ENCODE results near the gene CENPA. TPM values are rescaled to one million over a fixed set of nuclear protein-coding genes. Genes with fewer than 3 reads are reported as not detected.

CENPA gene
- 33.6 TPM for polyA plus RNA-seq (2013, experiment 1 of 2)
- 29.0 TPM for polyA plus RNA-seq (2013, experiment 2 of 2)

GRCh38 chr2:26785431-26786206 is at the start of gene CENPA:
Gene CENPA, plus strand, starts transcription at chr2:26786056. Its CDS starts 141 bp downstream, at chr2:26786197.
- H3K27ac ChIP-seq (ENCODE audit: low read depth, low read length, severe bottlenecking) = peak within 1 kb of the TSS; percentile 89
- peaks cover 14% of the 10 kb centered on the region for H3K9me3 ChIP-seq (ENCODE audit: control insufficient read depth, low read length)
- peaks cover 38% of the 10 kb centered on the region for H3K36me3 ChIP-seq (ENCODE audit: control insufficient read depth, insufficient read depth, low read length)
- no peaks in the 10 kb centered on the region for H3K4me1 ChIP-seq (ENCODE audit: control insufficient read depth, insufficient read depth, low read length, poor library complexity, severe bottlenecking)
- WGBS, 2 experiments (ENCODE audit: insufficient coverage in 2 of 2) = 1 to 3% methylated on average over 39 to 50 of the region's 55 CpGs
- H3K4me3 ChIP-seq (ENCODE audit: extremely low read depth, insufficient read depth, low read length, poor library complexity, severe bottlenecking) = peak within 1 kb of the TSS; percentile 88

GRCh38 chr2:26737221-26737620 is 48.6 kb upstream of the CENPA start:
- H3K36me3 ChIP-seq (ENCODE audit: control insufficient read depth, insufficient read depth, low read length) = no peaks in the 10 kb centered on the region

GRCh38 chr2:26738481-26738880 is 47.4 kb upstream of the CENPA start:
- Histone ChIP-seq H3K4me3 (ENCODE audit: extremely low read depth, insufficient read depth, low read length, poor library complexity, severe bottlenecking) (no peak overlapping the region), H3K36me3 (ENCODE audit: control insufficient read depth, insufficient read depth, low read length) (no peaks in the 10 kb centered on the region), H3K4me1 (ENCODE audit: control insufficient read depth, insufficient read depth, low read length, poor library complexity, severe bottlenecking) (no peaks in the 10 kb centered on the region), H3K9me3 (ENCODE audit: control insufficient read depth, low read length) (no peaks in the 10 kb centered on the region), H3K27ac (ENCODE audit: low read depth, low read length, severe bottlenecking) (no peak overlapping the region)
- WGBS, 2 experiments (ENCODE audit: insufficient coverage in 2 of 2) = 84 to 88% methylated on average over 3 of the region's 4 CpGs

More at GRCh38 chr2:26737221-26737620, 48.6 kb upstream of the CENPA start:
- Histone ChIP-seq H3K9me3 (ENCODE audit: control insufficient read depth, low read length) (no peaks in the 10 kb centered on the region), H3K27ac (ENCODE audit: low read depth, low read length, severe bottlenecking) (no peak overlapping the region), H3K4me3 (ENCODE audit: extremely low read depth, insufficient read depth, low read length, poor library complexity, severe bottlenecking) (no peak overlapping the region), H3K4me1 (ENCODE audit: control insufficient read depth, insufficient read depth, low read length, poor library complexity, severe bottlenecking) (no peaks in the 10 kb centered on the region)
- WGBS, 2 experiments (ENCODE audit: insufficient coverage in 2 of 2) = 100% methylated on average over 3 of the region's 4 CpGs; no CpG with 5 or more reads in 1 of the 2 experiments

- no peak overlapping the region for H3K4me3 ChIP-seq (ENCODE audit: extremely low read depth, insufficient read depth, low read length, poor library complexity, severe bottlenecking)
- no peaks in the 10 kb centered on the region for H3K4me1 ChIP-seq (ENCODE audit: control insufficient read depth, insufficient read depth, low read length, poor library complexity, severe bottlenecking)
- no peaks in the 10 kb centered on the region for H3K36me3 ChIP-seq (ENCODE audit: control insufficient read depth, insufficient read depth, low read length)
- 87 to 95% methylated on average over 3 to 6 of the region's 7 CpGs for WGBS, 2 experiments (ENCODE audit: insufficient coverage in 2 of 2)
- H3K9me3 ChIP-seq (ENCODE audit: control insufficient read depth, low read length) = no peaks in the 10 kb centered on the region
- H3K27ac ChIP-seq (ENCODE audit: low read depth, low read length, severe bottlenecking) = no peak overlapping the region
Observed at GRCh38 chr2:26739514-26739913, 46.3 kb upstream of the CENPA start.

- H3K9me3 ChIP-seq (ENCODE audit: control insufficient read depth, low read length) = no peaks in the 10 kb centered on the region
- H3K36me3 ChIP-seq (ENCODE audit: control insufficient read depth, insufficient read depth, low read length) = no peaks in the 10 kb centered on the region
- WGBS, 2 experiments (ENCODE audit: insufficient coverage in 2 of 2) = 95% methylated on average over 3 to 4 of the region's 6 CpGs
- H3K4me1 ChIP-seq (ENCODE audit: control insufficient read depth, insufficient read depth, low read length, poor library complexity, severe bottlenecking) = no peaks in the 10 kb centered on the region
- H3K27ac ChIP-seq (ENCODE audit: low read depth, low read length, severe bottlenecking) = no peak overlapping the region
- H3K4me3 ChIP-seq (ENCODE audit: extremely low read depth, insufficient read depth, low read length, poor library complexity, severe bottlenecking) = no peak overlapping the region
Observed at GRCh38 chr2:26740346-26740745, 45.5 kb upstream of the CENPA start.

DNA sequence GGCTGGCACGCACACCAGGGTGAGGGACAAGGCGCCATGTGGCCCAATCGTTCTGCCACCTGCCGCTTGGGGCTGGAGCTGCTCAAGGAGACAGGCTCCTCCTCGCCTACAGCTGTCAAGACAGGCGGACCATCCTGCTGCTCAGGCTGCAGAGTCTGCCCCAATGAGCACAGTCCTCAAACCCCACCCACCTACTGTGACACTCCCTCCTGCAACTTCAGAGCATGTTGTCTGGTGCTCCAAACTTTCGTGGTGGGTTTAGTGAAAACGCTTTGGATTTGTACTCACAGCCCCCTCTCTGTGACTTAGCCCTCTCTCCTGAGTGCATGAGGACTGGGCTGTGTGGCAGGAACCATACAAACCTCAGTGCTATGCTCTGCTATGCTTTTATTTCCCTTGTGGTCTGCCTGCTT is 45.0 kb upstream of the CENPA start:
- no peaks in the 10 kb centered on the region for H3K4me1 ChIP-seq (ENCODE audit: control insufficient read depth, insufficient read depth, low read length, poor library complexity, severe bottlenecking)
- 74 to 77% methylated on average over 6 to 8 of the region's 8 CpGs for WGBS, 2 experiments (ENCODE audit: insufficient coverage in 2 of 2)
- no peak overlapping the region for H3K4me3 ChIP-seq (ENCODE audit: extremely low read depth, insufficient read depth, low read length, poor library complexity, severe bottlenecking)
- no peaks in the 10 kb centered on the region for H3K9me3 ChIP-seq (ENCODE audit: control insufficient read depth, low read length)
- H3K27ac ChIP-seq (ENCODE audit: low read depth, low read length, severe bottlenecking) = no peak overlapping the region
- H3K36me3 ChIP-seq (ENCODE audit: control insufficient read depth, insufficient read depth, low read length) = no peaks in the 10 kb centered on the region

GRCh38 chr2:26742048-26742770 is 43.6 kb upstream of the CENPA start:
- H3K4me3 ChIP-seq (ENCODE audit: extremely low read depth, insufficient read depth, low read length, poor library complexity, severe bottlenecking) = no peak overlapping the region
- H3K9me3 ChIP-seq (ENCODE audit: control insufficient read depth, low read length) = no peaks in the 10 kb centered on the region
- no peaks in the 10 kb centered on the region for H3K4me1 ChIP-seq (ENCODE audit: control insufficient read depth, insufficient read depth, low read length, poor library complexity, severe bottlenecking)
- WGBS, 2 experiments (ENCODE audit: insufficient coverage in 2 of 2) = 90 to 93% methylated on average over 12 to 13 of the region's 15 CpGs
- no peak overlapping the region for H3K27ac ChIP-seq (ENCODE audit: low read depth, low read length, severe bottlenecking)
- no peaks in the 10 kb centered on the region for H3K36me3 ChIP-seq (ENCODE audit: control insufficient read depth, insufficient read depth, low read length)

DNA sequence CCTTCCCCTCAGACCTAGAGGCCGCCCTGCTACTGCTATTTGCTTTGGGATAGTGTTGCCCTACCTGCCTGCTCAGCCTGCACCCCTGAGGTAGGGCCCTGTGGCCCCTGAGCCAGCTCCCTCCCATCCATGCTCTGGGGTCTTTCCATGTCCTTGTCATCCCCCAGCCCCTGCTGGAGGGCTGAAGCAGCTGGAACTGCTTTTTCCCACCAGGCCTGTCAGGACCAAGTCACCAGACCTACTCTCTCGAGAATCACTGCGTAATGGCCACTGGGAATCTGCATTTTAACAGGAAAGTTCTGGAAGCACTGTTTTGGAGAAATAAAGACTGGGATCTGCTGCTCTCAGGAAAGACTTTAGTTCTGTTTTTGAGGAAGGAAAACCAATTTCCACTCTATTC is 42.0 kb upstream of the CENPA start:
- H3K4me1 ChIP-seq (ENCODE audit: control insufficient read depth, insufficient read depth, low read length, poor library complexity, severe bottlenecking) = no peaks in the 10 kb centered on the region
- H3K27ac ChIP-seq (ENCODE audit: low read depth, low read length, severe bottlenecking) = no peak overlapping the region
- 100% methylated on average over 2 to 3 of the region's 3 CpGs for WGBS, 2 experiments (ENCODE audit: insufficient coverage in 2 of 2)
- H3K4me3 ChIP-seq (ENCODE audit: extremely low read depth, insufficient read depth, low read length, poor library complexity, severe bottlenecking) = no peak overlapping the region
- no peaks in the 10 kb centered on the region for H3K9me3 ChIP-seq (ENCODE audit: control insufficient read depth, low read length)
- no peaks in the 10 kb centered on the region for H3K36me3 ChIP-seq (ENCODE audit: control insufficient read depth, insufficient read depth, low read length)

DNA sequence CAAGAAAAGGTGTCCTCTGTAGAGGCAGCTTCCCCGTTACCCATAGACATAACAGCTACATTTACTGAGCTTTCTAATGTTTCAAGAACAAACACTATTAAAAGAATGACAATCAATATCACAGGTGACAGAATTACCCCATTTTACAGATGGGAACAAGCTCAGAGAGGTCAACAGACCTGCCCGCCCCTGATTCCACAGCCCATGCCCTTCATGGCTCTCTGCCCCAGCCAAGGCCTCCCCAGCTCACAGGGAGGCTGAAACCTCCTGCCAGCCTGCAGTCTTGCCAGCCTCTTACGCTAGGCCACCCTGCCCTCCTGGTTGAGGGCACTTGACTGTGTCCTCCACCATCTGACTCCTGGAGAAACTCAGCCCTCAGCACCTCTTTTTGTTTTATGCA is 40.9 kb upstream of the CENPA start:
- Histone ChIP-seq H3K4me3 (ENCODE audit: extremely low read depth, insufficient read depth, low read length, poor library complexity, severe bottlenecking) (no peak overlapping the region), H3K36me3 (ENCODE audit: control insufficient read depth, insufficient read depth, low read length) (no peaks in the 10 kb centered on the region), H3K27ac (ENCODE audit: low read depth, low read length, severe bottlenecking) (no peak overlapping the region), H3K4me1 (ENCODE audit: control insufficient read depth, insufficient read depth, low read length, poor library complexity, severe bottlenecking) (peaks cover 4% of the 10 kb centered on the region), H3K9me3 (ENCODE audit: control insufficient read depth, low read length) (no peaks in the 10 kb centered on the region)
- 91 to 100% methylated on average over 3 of the region's 3 CpGs for WGBS, 2 experiments (ENCODE audit: insufficient coverage in 2 of 2)

DNA sequence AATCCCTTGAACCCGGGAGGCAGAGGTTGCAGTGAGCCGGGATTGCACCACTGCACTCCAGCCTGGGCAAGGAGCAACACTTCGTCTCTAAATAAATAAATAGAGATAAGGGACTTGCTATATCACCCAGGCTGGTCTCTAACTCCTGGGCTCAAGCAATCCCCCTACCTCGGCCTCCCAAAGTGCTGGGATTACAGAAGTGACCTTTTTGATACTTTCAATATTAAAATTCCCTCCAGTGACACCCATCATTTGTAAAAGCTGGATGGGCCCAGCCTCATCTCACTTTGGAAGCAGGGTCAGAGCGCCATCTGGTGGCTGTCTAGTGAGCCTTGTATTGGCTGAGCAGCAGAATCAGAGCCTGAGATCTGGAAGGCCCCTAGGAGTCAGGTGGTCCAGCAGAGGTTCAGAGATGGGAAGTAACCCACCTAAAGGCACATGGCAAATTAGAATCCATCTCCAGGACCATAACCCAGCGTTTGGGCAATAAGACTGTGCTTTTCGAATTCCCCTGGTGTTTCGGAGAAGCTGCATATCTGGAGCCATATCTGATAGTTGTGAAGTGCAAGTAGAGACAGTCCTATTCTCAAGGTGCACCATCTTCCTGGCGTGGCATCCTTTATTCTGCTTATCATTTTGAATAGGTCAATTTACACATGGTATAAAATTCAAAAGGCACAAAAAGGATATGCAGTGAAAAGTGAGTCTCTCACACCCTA is 40.1 kb upstream of the CENPA start:
- H3K36me3 ChIP-seq (ENCODE audit: control insufficient read depth, insufficient read depth, low read length) = no peaks in the 10 kb centered on the region
- no peak overlapping the region for H3K4me3 ChIP-seq (ENCODE audit: extremely low read depth, insufficient read depth, low read length, poor library complexity, severe bottlenecking)
- WGBS, 2 experiments (ENCODE audit: insufficient coverage in 2 of 2) = 17 to 44% methylated on average over 3 to 5 of the region's 9 CpGs
- H3K27ac ChIP-seq (ENCODE audit: low read depth, low read length, severe bottlenecking) = no peak overlapping the region
- no peaks in the 10 kb centered on the region for H3K9me3 ChIP-seq (ENCODE audit: control insufficient read depth, low read length)
- peaks cover 8% of the 10 kb centered on the region for H3K4me1 ChIP-seq (ENCODE audit: control insufficient read depth, insufficient read depth, low read length, poor library complexity, severe bottlenecking)
